HepG2 (cell line): Measurements from ENCODE around the gene SEPTIN10. TPM values are rescaled to one million over a fixed set of nuclear protein-coding genes. Genes with fewer than 3 reads are reported as not detected.
A peak's percentile ranks its signal among the peaks of the same experiment; 100 is the strongest.

Source experiments
- ARNT ChIP-seq: fragments of 450-650 bp; IDR thresholded peaks from 2 replicates; pipeline ENCODE4 v1.6.1; 2017
- ASH2L ChIP-seq: fragments of 300-600, 200-600 bp; sonication (generic); IDR thresholded peaks from 2 replicates; pipeline ENCODE4 v1.7.0; 2017; ENCODE audit warnings: low read depth, mild to moderate bottlenecking, moderate library complexity, mixed read lengths, low read length; ENCODE audit not compliant: insufficient read length
- ATF3 ChIP-seq: sonication (generic); formaldehyde crosslinking; IDR thresholded peaks from 2 replicates; pipeline ENCODE4 v1.4.0; 2020; ENCODE audit warnings: missing genetic modification reagents
- CEBPG ChIP-seq: IDR thresholded peaks from 2 replicates; pipeline ENCODE4 v1.6.1; 2016
- FOXM1 ChIP-seq: sonication (generic); formaldehyde crosslinking; IDR thresholded peaks from 2 replicates; pipeline ENCODE4 v1.5.0; 2020; ENCODE audit warnings: missing genetic modification reagents
- KAT2B ChIP-seq: fragments of 150-350 bp; IDR thresholded peaks from 2 replicates; pipeline ENCODE4 v1.6.1; 2014; ENCODE audit warnings: low read depth, low read length, borderline replicate concordance
- KLF12 ChIP-seq: sonication (generic); formaldehyde crosslinking; IDR thresholded peaks from 2 replicates; pipeline ENCODE4 v1.4.0; 2020; ENCODE audit warnings: missing genetic modification reagents, borderline replicate concordance
- NFIC ChIP-seq: IDR thresholded peaks from 2 replicates; pipeline ENCODE4 v1.6.1; 2012; ENCODE audit warnings: mild to moderate bottlenecking, low read length, inconsistent platforms
- PHF5A ChIP-seq: IDR thresholded peaks from one replicate; pipeline ENCODE4 v1.6.1; 2018; ENCODE audit warnings: low read depth, missing genetic modification reagents; ENCODE audit not compliant: unreplicated experiment
- SALL2 ChIP-seq: sonication (generic); formaldehyde crosslinking; IDR thresholded peaks from 2 replicates; pipeline ENCODE4 v1.8.1; 2023; ENCODE audit warnings: mild to moderate bottlenecking, missing genetic modification reagents, inconsistent platforms
- SIN3B ChIP-seq: fragments of 150-350 bp; IDR thresholded peaks from 2 replicates; pipeline ENCODE4 v1.6.1; 2014; ENCODE audit warnings: low read length
- SMAD9 ChIP-seq: sonication (generic); formaldehyde crosslinking; IDR thresholded peaks from 2 replicates; pipeline ENCODE4 v1.5.1; 2020; ENCODE audit warnings: mild to moderate bottlenecking, missing genetic modification reagents
- SP5 ChIP-seq: IDR thresholded peaks from 2 replicates; pipeline ENCODE4 v1.6.1; 2016; ENCODE audit warnings: low read depth, borderline replicate concordance
- SYNCRIP ChIP-seq: fragments of 200-400 bp; formaldehyde crosslinking; IDR thresholded peaks from 2 replicates; pipeline ENCODE4 v1.6.1; 2018; ENCODE audit warnings: mild to moderate bottlenecking, low read depth, low read length; ENCODE audit not compliant: insufficient read depth
- TCF12 ChIP-seq, 2 experiments: fragments of 450-650 bp in 1 of 2; sonication (generic) in 1 of 2; formaldehyde crosslinking in 1 of 2; IDR thresholded peaks; 2 replicates each; pipeline versions ENCODE4 v1.6.1 to v1.8.0; 2017 to 2022; ENCODE audit warnings: antibody characterized with exemption in 1 of 2, mild to moderate bottlenecking in 1 of 2, missing genetic modification reagents in 1 of 2, moderate library complexity in 1 of 2
- THYN1 ChIP-seq: sonication (generic); formaldehyde crosslinking; IDR thresholded peaks from 2 replicates; pipeline ENCODE4 v1.8.1; 2023; ENCODE audit warnings: low read depth, mild to moderate bottlenecking, moderate library complexity, missing genetic modification reagents, borderline replicate concordance
- ZBTB3 ChIP-seq: sonication (generic); formaldehyde crosslinking; IDR thresholded peaks from 2 replicates; pipeline ENCODE4 v1.4.0; 2020; ENCODE audit warnings: low read depth, mild to moderate bottlenecking, moderate library complexity, missing genetic modification reagents, borderline replicate concordance
- ZNF326 ChIP-seq: sonication (generic); formaldehyde crosslinking; IDR thresholded peaks from 2 replicates; pipeline ENCODE4 v1.4.0; 2020; ENCODE audit warnings: missing genetic modification reagents, borderline replicate concordance
- ZNF343 ChIP-seq: sonication (generic); formaldehyde crosslinking; IDR thresholded peaks from 2 replicates; pipeline ENCODE4 v1.4.0; 2020; ENCODE audit warnings: mild to moderate bottlenecking, missing genetic modification reagents
- ZNF598 ChIP-seq: sonication (generic); formaldehyde crosslinking; IDR thresholded peaks from 2 replicates; pipeline ENCODE4 v1.5.1; 2020; ENCODE audit warnings: mild to moderate bottlenecking, missing genetic modification reagents, borderline replicate concordance
- ZNF605 ChIP-seq: sonication (generic); formaldehyde crosslinking; IDR thresholded peaks from 2 replicates; pipeline ENCODE4 v1.8.0; 2022; ENCODE audit warnings: mild to moderate bottlenecking, missing genetic modification reagents
- ZNF672 ChIP-seq: sonication (generic); formaldehyde crosslinking; IDR thresholded peaks from 2 replicates; pipeline ENCODE4 v1.8.1; 2022; ENCODE audit warnings: missing genetic modification reagents
- ZNF816 ChIP-seq: sonication (generic); formaldehyde crosslinking; IDR thresholded peaks from 2 replicates; pipeline ENCODE4 v1.8.0; 2022; ENCODE audit warnings: missing genetic modification reagents, mild to moderate bottlenecking, borderline replicate concordance
- ZSCAN30 ChIP-seq: sonication (generic); formaldehyde crosslinking; IDR thresholded peaks from 2 replicates; pipeline ENCODE4 v1.5.0; 2020; ENCODE audit warnings: mild to moderate bottlenecking, missing genetic modification reagents
- polyA plus RNA-seq, 8 experiments: library from polyadenylated mRNA; depleted of rRNA in 3 of 8; stranded (reverse) in 7 of 8; unstranded in 1 of 8; fragments of >200 nt; fragmentation: Illumina TruSeq in 4 of 8; extraction: Trizol in 4 of 8; gene quantifications; 2 replicates each; pipeline versions ENCODE4 v1.2.1 to v1.2.3, GENCODE V29; 2011 to 2016; ENCODE audit warnings: low read depth in 4 of 8, missing spikeins in 1 of 8, mixed read lengths in 1 of 8; ENCODE audit not compliant: insufficient read depth in 1 of 8
- total RNA-seq, 5 experiments: library from RNA; depleted of rRNA; stranded (reverse); fragments of >200 nt; fragmentation: Illumina TruSeq; extraction: Trizol; gene quantifications; 2 replicates each; pipeline ENCODE4 v1.2.3, GENCODE V29; 2016; ENCODE audit warnings: low read depth in 1 of 5
- TF ChIP-seq, protein P1 (sequence below): sonication (generic); formaldehyde crosslinking; IDR thresholded peaks from 2 replicates; pipeline ENCODE4 v1.8.0; 2022; ENCODE audit warnings: missing genetic modification reagents, mild to moderate bottlenecking, inconsistent platforms, borderline replicate concordance
- TF ChIP-seq, protein P2 (sequence below): sonication (generic); formaldehyde crosslinking; IDR thresholded peaks from 2 replicates; pipeline ENCODE4 v1.9.0; 2021; ENCODE audit warnings: missing genetic modification reagents, borderline replicate concordance

SEPTIN10 gene
- total and polyA plus RNA-seq, 2 of the 13 experiments (the other 11 are each of a cell fraction or from before 2014, with no cell fraction given) = 45.8 to 67.5 TPM

DNA sequence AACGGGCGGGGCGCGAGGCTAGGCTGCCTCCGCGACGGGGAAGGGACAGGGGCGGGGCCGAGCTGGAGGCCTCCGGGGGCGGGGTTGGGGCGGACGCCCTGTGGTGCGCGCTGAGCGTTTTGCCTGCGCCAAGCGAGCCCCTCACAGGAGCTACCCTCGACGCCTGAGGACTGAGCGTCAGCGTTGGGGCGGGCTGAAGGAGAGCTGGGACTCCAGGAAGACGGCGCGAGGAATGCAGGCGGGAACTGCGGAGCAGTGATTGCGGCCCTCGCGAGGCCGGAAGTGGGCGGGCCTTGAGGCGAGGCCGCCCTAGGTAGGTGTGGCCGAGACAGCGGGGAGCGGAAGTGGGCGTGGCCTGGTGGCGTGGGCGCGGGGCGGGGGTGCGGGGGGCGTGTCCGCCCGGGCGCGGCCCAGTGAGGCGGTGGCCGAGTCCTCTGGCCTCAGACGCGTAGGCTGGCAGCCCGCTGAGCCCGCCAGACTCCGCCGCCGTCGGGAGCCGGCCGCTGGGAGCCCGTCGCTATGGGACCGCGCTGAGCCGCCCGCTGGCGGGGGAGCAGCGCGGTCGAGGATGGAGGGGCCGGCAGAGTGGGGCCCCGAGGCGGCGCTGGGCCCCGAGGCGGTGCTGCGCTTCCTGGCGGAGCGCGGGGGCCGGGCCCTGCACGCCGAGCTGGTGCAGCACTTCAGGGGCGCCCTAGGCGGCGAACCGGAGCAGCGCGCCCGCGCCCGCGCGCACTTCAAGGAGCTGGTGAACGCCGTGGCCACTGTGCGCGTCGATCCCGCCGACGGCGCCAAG lies at the start of gene SEPTIN10, which contains the start of gene SOWAHC (continued):
- TF ChIP-seq, protein P1, sequence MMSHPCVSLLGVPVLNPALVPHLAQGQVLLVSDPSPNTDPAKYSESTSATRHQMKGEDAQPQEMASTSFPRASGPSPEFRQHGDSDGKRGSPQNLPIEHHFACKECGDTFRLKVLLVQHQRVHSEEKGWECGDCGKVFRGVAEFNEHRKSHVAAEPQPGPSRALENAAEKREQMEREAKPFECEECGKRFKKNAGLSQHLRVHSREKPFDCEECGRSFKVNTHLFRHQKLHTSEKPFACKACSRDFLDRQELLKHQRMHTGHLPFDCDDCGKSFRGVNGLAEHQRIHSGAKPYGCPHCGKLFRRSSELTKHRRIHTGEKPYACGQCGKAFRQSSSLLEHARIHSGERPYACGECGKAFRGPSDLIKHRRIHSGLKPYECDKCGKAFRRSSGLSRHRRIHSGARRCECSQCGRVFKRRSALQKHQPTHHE (CRISPR knock-in tag) = peak; percentile 81; the same call in 1 of the 2 replicates
- peak; percentile 67; the same call in 1 of the 2 replicates for TF ChIP-seq FOXM1 (CRISPR knock-in tag)
- no peak for TF ChIP-seq ARNT
- TF ChIP-seq SMAD9 (CRISPR knock-in tag) = no peak
- peak; percentile 97 for TF ChIP-seq SALL2 (CRISPR knock-in tag)
- TF ChIP-seq ZNF605 (CRISPR knock-in tag) = peak; percentile 52; the same call in 1 of the 2 replicates
- TF ChIP-seq ZNF343 (CRISPR knock-in tag) = peak; percentile 67; the same call in 1 of the 2 replicates
- TF ChIP-seq SYNCRIP = no peak
- TF ChIP-seq SP5 (CRISPR knock-in tag) = peak; percentile 97
- no peak for TF ChIP-seq THYN1 (CRISPR knock-in tag)
- TF ChIP-seq PHF5A (CRISPR knock-in tag) = no peak
- TF ChIP-seq CEBPG = peak; percentile 76
- TF ChIP-seq ASH2L = peak; percentile 79
- no peak for TF ChIP-seq ZSCAN30 (CRISPR knock-in tag)
- TF ChIP-seq ZNF598 (CRISPR knock-in tag) = no peak
- TF ChIP-seq ZNF326 (CRISPR knock-in tag) = no peak
- TF ChIP-seq, protein P2, sequence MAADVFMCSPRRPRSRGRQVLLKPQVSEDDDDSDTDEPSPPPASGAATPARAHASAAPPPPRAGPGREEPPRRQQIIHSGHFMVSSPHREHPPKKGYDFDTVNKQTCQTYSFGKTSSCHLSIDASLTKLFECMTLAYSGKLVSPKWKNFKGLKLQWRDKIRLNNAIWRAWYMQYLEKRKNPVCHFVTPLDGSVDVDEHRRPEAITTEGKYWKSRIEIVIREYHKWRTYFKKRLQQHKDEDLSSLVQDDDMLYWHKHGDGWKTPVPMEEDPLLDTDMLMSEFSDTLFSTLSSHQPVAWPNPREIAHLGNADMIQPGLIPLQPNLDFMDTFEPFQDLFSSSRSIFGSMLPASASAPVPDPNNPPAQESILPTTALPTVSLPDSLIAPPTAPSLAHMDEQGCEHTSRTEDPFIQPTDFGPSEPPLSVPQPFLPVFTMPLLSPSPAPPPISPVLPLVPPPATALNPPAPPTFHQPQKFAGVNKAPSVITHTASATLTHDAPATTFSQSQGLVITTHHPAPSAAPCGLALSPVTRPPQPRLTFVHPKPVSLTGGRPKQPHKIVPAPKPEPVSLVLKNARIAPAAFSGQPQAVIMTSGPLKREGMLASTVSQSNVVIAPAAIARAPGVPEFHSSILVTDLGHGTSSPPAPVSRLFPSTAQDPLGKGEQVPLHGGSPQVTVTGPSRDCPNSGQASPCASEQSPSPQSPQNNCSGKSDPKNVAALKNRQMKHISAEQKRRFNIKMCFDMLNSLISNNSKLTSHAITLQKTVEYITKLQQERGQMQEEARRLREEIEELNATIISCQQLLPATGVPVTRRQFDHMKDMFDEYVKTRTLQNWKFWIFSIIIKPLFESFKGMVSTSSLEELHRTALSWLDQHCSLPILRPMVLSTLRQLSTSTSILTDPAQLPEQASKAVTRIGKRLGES (CRISPR knock-in tag) = 0 out of 2 replicates have a peak, but pooled peaks have one; percentile 83
- no peak for TF ChIP-seq KAT2B
- TF ChIP-seq KLF12 (CRISPR knock-in tag) = peak; percentile 73; the same call in 1 of the 2 replicates
- TF ChIP-seq ATF3 (CRISPR knock-in tag) = peak; percentile 14; the same call in 1 of the 2 replicates
- TF ChIP-seq ZBTB3 (CRISPR knock-in tag) = peak; percentile 77; the same call in 1 of the 2 replicates
- TF ChIP-seq SIN3B = 0 out of 2 replicates have a peak, but pooled peaks have one; percentile 21
- no peak; the same call in 1 of the 2 replicates for TF ChIP-seq ZNF816
- no peak for TF ChIP-seq ZNF672 (CRISPR knock-in tag)
- no peak for TF ChIP-seq TCF12 (IDR thresholded peaks at IDR 0.05)
- 0 out of 2 replicates have a peak, but pooled peaks have one; percentile 1 for TF ChIP-seq TCF12 (CRISPR knock-in tag; IDR thresholded peaks at IDR 0.05)
- no peak for TF ChIP-seq NFIC
